ENCODE measurements around the gene IL17B. TPM values are rescaled to one million over a fixed set of nuclear protein-coding genes. Genes with fewer than 3 reads are reported as not detected.

IL17B gene
- total and polyA plus RNA-seq, 2 of the 13 experiments (the other 11 are each of a cell fraction or from before 2014, with no cell fraction given), result 0.29 to 2.6 TPM

GRCh38 chr5:149410071-149410470 lies 31.0 kb upstream of the IL17B start (continued):
- TF ChIP-seq PATZ1 (CRISPR knock-in tag; IDR thresholded peaks at IDR 0.05) (no peak), HOXD1 (CRISPR knock-in tag; IDR thresholded peaks at IDR 0.05) (no peak), NPAS2 (CRISPR knock-in tag; IDR thresholded peaks at IDR 0.05; ENCODE audit: borderline replicate concordance) (no peak)

- H3K36me3 ChIP-seq (replicated peaks in 1 of 2; ENCODE audit: control insufficient read depth in 1 of 2, insufficient read depth in 2 of 2, low read length in 2 of 2), result no peaks in the 10 kb centered on the region
- H3K9ac ChIP-seq (ENCODE audit: insufficient read depth, low read depth, low read length), result no peak overlapping the region
- ATAC-seq, result no peak
- 36% methylated on average over 3 of the region's 6 CpGs for WGBS (ENCODE audit: low lambda C conversion rate)
- H4K20me1 ChIP-seq (ENCODE audit: insufficient read depth, low read length), result no peaks in the 10 kb centered on the region
- H3K27me3 ChIP-seq (ENCODE audit: control insufficient read depth in 1 of 2, insufficient read depth in 2 of 2, low read length in 2 of 2), result peaks cover 0 to 19% of the 10 kb centered on the region in 2 experiments; a peak in 2 of 5 replicates
- no peaks in the 10 kb centered on the region for H3K79me2 ChIP-seq (ENCODE audit: insufficient read depth, low read length)
- intact Hi-C loops (cut with micrococcal nuclease; ENCODE audit: unreplicated experiment) (no loop called here), in situ Hi-C loops (cut with HindIII; ENCODE audit: extremely low pct_ligation_motif_present, low pct_unique_long_range_greater_than_20kb) (no loop called here)
- H3K4me3 ChIP-seq (replicated peaks in 1 of 3; ENCODE audit: insufficient read depth in 1 of 3, low read depth in 2 of 3, low read length in 3 of 3), result no peak overlapping the region
- H3K4me2 ChIP-seq (ENCODE audit: low read depth, low read length), result no peak overlapping the region
- DNase-seq (ENCODE audit: low spot score), result no peak
- H3K4me1 ChIP-seq (ENCODE audit: insufficient read depth, low read length), result peaks cover 77% of the 10 kb centered on the region
- BruUV-seq (replicated peaks), result no TSS peak
- TF ChIP-seq ZNF362 (CRISPR knock-in tag; IDR thresholded peaks at IDR 0.05; ENCODE audit: borderline replicate concordance) (peak; percentile 48; the same call in 1 of the 2 replicates), JDP2 (CRISPR knock-in tag; IDR thresholded peaks at IDR 0.05; ENCODE audit: borderline replicate concordance) (no peak), THAP8 (CRISPR knock-in tag; IDR thresholded peaks at IDR 0.05; ENCODE audit: borderline replicate concordance) (no peak)
- no peak overlapping the region for H3K27ac ChIP-seq (ENCODE audit: extremely low read length, insufficient read depth, low read length)
- no peak overlapping the region for H2AFZ ChIP-seq (ENCODE audit: low read length)
- FAIRE-seq, result no peak
- no peaks in the 10 kb centered on the region for H3K9me3 ChIP-seq (ENCODE audit: low read length)
- ChIA-PET CTCF (ENCODE audit: low intra/inter-chr PET ratio, low total read pairs) (no interaction called here), POLR2A (interaction anchor here (0.6 kb wide), 1 partner anchor 24 kb away, joined by 3 read pairs; no protein-coding TSS in a partner anchor)
These were observed 30.3 kb upstream of the IL17B start for GRCh38 chr5:149409268-149409948.
